Measurements from ENCODE around the gene RS1.

GRCh38 chrX:18594079-18594478 is 77.8 kb downstream of the RS1 start:
- TF ChIP-seq CTCF (IDR thresholded peaks at IDR 0.05): no peak
- no peak for TF ChIP-seq POLR2A (IDR thresholded peaks at IDR 0.05)

Measured in right lobe of liver (tissue), 4 donors.